Measurements from ENCODE around the gene ZBED5.

Gene ZBED5

DNA sequence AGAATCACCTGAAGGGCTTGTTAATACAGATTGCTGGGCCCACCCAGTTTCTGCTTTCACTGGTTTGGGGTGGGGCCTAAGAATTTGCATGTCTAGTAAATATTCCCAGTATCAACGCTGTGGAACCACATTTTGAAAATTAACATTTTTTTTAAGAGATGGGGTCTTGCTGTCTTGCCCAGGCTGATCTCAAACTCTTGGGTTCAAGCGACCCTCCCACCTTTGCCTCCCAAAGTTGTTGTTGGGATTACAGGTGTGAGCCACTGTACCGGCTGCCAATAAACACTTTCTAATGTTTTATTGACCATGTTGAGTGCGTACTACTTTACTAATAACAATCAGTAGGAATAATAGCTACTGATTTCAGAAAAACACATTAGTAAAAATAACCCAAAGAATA is 51.6 kb downstream of the ZBED5 start:
- TF ChIP-seq, protein P1, sequence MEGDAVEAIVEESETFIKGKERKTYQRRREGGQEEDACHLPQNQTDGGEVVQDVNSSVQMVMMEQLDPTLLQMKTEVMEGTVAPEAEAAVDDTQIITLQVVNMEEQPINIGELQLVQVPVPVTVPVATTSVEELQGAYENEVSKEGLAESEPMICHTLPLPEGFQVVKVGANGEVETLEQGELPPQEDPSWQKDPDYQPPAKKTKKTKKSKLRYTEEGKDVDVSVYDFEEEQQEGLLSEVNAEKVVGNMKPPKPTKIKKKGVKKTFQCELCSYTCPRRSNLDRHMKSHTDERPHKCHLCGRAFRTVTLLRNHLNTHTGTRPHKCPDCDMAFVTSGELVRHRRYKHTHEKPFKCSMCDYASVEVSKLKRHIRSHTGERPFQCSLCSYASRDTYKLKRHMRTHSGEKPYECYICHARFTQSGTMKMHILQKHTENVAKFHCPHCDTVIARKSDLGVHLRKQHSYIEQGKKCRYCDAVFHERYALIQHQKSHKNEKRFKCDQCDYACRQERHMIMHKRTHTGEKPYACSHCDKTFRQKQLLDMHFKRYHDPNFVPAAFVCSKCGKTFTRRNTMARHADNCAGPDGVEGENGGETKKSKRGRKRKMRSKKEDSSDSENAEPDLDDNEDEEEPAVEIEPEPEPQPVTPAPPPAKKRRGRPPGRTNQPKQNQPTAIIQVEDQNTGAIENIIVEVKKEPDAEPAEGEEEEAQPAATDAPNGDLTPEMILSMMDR (IDR thresholded peaks at IDR 0.05; ENCODE audit: low read length, missing control alignments) = no peak
- peak overlapping the region; percentile 96 for H3K4me3 ChIP-seq (replicated peaks; ENCODE audit: low read depth, low read length)

DNA sequence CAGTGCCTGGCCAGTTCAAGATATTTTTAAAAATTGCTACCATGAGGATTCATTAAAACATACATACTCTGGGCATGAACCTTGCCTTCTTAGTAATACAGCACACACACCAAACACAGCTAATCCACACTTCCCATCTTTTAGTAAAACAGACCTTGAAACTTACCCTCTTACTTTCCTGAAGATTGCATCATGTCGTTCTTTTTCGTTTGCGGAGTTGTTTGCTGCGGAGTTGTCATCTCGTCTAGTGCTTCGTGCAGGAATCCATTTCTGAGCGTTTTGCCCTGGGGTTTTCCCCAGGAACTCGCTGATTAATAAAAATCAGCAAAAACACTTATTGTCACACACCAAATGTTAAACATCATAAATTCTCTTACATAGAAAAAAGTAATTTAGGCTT is 52.1 kb downstream of the ZBED5 start:
- H3K4me3 ChIP-seq (replicated peaks; ENCODE audit: low read depth, low read length) = peak overlapping the region; percentile 6
- TF ChIP-seq, protein P1 (IDR thresholded peaks at IDR 0.05; ENCODE audit: low read length, missing control alignments) = no peak
- DNase-seq (ENCODE audit: low read depth) = no peak

More for the DNA sequence above, 51.6 kb downstream of the ZBED5 start:
- DNase-seq (ENCODE audit: low read depth) = no peak

GRCh38 chr11:10803676-10804075 is 54.2 kb downstream of the ZBED5 start:
- no peak overlapping the region for H3K4me3 ChIP-seq (replicated peaks; ENCODE audit: low read depth, low read length)
- DNase-seq (ENCODE audit: low read depth) = no peak
- TF ChIP-seq, protein P1 (IDR thresholded peaks at IDR 0.05; ENCODE audit: low read length, missing control alignments) = no peak

Measured in fibroblast of pulmonary artery (primary cell).